HG03432 (cell line): ENCODE measurements around the gene DEPP1.

Experiments used
- ATAC-seq: cut with Tn5 transposase; IDR thresholded peaks from one replicate; pipeline ENCODE4 v1.9.1; 2021; ENCODE audit warnings: mild to moderate bottlenecking, moderate library complexity; ENCODE audit not compliant: unreplicated experiment

The DEPP1 gene

DNA sequence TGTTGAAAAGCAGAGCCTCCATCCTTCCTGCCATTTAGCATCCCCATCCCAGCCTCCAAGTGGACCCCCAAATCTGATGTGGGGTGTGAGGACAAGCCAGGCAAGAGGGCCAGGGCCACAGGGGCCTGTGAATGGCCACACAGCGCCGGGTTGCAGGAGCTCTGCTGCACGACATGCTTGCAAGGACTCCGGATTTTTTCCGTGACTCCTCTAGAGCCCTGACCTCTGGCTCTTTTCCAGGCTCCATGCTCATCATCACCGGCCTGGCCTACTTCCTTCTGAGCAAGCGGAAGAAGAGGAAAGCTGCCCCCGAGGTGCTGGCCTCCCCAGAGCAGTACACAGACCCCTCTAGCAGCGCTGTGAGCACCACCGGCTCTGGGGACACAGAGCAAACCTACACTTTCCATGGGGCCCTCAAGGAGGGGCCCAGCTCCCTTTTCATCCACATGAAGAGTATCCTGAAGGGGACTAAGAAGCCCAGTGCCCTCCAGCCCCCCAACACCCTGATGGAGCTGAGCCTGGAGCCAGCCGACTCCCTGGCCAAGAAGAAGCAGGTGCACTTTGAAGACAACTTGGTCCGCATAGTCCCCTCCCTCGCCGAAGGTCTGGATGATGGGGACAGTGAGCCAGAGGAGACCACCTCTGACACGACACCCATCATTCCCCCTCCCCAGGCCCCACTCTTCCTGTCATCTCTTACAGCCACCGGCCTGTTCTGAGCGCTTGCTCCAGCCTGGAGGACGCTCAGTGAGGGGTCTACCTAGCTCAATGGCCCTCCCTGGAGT, 44.0 kb downstream of the DEPP1 start:
- no peak for ATAC-seq

DNA sequence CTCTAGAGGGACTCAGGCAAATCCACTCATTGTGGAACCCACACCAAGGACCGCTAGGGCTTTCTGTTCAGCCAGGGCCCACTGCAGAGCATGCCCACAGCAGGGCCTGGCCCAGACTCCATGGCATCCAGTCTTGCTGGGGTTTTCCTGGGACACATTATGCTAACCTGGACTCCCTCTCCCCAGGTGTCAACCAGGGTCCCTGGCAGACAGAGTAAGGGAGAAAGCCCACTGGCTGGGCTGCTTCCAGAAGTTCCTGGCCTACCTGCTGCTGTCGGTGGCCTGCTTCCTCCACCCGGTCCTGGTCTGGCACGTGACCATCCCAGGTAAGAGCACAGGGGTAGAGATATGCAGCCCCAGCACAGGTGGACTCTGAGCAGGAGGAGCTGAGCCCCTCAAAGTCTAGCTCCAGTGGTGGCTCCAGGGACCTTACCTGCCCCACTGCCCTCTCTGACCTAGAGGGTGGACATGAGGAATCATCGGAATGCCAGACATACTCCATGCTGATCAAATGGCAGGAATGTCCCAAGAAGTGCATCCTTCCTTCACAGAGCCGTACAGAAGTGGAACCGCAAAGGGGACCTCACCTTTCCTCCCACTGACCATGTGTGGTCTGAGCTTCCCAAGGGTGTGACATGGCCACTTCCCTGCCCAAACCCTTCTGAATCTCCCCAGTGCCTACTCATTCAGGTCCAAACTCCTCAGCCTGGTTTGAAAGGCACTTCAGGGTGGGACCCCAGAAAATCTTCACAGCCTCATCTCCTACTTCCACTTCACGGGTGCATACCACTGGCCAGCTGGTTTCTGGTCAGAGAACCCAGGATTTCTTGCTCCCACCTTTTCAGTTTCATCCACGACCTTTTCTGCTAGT, 44.9 kb downstream of the DEPP1 start:
- no peak for ATAC-seq

DNA sequence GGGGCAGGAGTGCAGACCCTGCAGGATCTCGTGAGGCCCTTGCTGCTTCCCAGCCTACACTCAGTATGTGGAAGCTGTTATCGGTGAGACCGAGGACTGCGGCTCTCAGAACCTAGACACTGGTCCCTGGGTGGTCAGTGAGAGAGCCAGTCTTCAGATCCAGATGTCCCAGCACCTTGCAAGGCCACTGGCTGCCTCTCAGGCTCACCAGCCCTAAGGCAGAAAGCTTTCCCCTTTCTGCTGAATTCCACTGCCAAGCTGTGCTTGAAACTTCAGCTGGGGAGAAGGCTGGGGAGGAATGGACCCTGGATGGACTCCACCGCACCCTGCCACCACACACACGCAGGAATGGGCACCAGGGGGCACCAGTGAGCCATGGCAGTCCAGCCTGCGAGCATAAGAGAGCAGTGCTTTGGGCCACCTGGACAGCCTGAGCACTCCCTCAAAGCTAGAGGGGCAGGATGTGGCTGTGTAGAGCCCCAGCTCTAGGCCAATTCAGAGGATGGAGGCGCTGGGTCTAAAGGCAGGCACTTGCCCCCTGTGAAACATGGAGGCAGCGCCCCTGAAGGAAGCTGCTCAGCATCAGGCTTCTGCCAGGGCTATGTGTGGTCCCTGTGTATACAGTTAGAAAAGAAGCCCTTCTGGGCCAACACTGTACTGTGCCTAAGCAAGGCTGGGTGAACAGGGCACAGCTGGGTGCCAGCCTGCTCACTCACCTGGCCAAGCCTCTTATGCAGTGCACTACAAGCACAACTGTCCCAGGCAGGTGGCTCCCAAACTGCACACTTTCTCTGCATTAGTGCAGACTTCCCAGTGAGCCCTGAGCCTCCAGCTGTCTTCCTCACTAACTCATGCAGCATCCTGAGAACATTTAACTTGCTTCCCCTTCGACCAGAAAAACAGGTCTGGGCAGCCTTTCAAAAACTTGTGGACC, 45.8 kb downstream of the DEPP1 start:
- ATAC-seq: peak; percentile 96

DNA sequence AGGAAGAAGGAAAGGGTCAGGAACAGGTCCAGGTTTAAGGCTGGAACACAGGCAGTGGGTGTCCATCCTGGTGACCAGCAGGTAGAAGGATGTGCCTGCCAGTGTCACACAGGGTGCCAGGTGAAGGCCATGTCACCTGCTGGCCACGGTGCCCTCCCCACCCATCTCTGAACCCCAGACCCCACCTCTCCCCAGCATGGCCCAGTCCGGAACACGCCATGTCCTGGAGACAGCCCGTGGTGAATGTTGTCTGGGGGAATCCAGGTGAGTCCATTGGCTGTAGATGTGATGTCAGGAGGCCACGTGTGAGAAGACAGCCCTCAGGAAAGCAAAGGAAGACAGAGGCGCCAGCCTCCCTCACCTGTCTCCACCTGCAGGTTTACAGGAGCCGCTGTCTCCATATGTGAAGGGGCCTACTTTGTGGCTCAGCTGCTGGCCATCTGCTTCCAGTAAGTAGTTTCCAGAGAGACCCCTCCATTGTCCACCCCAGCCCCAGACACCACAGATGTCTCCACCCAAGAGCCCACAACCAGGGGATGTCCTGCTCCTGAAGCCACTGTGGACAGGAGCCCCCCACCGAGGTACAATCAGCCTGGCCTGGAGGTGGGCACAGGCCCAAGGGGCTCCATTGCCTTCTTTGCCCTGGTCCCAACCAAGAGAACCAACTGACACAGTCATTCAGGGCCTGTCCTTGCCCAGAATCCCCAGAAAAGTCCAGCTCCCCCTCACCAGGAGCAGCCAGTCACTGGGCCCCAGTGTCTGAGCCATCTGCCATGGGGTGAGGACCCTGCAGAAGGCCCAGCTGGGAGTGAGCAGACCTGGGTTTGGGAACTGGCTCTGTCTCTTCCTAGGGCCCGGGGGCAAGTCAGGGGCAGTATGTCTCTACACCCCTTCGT, 46.7 kb downstream of the DEPP1 start:
- ATAC-seq: no peak

DNA sequence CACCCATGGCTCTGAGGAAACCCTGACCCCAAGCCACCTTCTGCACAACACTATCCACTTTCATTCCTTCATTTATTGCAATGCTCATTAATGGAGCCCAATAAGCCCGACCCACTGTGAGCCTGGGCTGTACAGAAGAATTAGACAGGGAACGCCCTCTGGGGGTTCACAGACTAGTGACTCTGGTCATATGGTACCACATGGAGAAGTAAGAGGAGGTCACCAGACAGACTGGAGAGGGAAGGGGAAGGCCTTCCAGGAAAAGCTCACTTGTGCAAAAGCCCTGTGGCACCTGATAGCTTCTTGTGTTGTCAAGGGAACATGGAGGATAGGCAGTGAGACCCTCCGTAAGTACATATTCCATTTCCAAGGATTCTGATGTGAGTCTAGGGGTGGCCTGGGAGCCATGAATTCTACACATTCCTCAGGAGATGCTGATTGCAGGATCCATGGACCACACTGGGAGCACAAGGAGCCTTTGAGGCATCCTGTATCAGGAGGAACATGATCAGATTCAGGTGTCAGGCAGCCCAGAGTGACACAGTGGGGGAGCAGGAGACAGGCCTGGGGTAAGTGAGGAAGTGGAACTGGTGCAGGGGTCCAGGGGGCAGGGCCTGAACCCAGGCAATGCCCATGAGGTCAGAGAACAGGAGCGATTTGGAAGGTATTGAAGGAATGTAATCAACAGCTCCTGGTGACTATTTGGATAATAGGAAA, 47.5 kb downstream of the DEPP1 start:
- no peak for ATAC-seq

DNA sequence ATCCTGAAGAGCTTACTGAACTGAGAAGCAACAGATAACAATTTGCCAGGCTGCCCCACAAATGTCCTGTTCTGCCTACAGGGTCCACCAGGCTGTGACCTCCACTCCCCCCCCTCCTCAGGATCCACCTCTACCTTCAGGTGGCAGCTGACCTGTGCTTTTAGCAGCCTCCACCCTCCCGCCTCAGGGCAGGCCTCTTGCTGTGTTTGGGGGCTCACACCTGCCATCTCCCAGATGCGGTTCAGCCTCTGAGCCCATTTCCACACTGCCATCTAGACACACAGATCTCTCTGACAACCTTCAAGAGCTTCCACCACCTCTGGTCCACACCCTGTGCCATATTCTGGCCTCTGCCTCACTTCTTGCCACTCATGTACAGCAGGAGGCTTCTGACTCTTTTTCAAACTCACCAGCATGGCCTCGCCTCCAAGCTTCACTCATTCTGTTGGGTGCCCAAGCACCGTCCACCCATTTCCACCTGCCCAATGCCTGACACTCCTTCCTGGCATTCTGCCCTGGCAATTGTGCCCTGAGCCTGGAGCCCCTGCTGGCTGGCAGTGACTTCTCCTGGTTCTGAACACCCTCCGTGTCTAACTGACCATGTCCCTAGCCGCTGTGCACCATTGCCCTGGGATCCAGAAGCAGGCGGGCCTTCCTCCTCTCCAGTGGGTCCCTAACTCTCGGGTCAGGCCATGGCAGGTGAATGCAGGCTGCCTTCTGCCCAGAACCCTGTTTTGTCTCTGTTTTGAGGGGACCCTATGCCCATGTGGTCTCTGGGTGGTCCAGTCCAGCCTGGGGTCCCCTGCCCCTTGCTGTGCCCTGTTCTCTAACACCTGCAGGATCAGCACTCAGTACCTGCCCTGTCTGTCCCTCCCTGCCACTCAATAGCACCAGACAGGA, 49.0 kb downstream of the DEPP1 start:
- no peak for ATAC-seq

DNA sequence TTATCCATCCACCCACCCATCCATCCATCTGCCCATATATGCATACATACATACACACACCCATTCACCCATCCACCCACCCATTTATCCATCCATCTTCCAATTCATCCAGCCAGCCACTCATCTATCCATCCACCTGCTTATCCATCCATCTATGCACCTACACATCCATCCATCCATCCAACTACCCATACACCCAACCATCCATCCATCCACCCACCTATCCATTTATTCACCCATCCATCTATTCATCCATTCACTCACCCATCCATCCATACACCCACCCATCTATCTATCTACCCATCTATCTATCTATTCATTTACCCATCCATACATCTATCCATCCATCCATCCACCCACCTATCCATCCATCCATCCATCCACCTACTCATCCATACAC, 50.1 kb downstream of the DEPP1 start:
- no peak for ATAC-seq

DNA sequence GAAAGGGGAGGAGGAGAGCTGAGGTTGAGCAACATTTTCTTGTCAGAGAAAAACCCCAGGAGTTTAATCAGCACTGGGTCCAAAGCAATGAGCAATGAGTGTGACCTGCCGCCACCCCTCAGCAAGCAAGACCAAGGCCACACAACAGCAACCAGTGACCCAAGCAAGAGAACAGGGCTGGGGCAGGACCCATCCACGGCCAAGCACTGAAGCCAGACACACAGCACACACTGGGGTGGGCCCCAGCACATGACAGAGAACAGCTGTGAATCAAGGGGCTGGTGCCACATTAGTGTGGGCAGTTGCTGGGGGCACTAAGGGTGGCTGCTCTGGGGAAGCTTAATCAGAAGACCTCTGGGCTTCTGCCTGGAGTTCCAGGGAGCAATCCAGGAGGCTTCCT, 51.3 kb downstream of the DEPP1 start:
- ATAC-seq: no peak

DNA sequence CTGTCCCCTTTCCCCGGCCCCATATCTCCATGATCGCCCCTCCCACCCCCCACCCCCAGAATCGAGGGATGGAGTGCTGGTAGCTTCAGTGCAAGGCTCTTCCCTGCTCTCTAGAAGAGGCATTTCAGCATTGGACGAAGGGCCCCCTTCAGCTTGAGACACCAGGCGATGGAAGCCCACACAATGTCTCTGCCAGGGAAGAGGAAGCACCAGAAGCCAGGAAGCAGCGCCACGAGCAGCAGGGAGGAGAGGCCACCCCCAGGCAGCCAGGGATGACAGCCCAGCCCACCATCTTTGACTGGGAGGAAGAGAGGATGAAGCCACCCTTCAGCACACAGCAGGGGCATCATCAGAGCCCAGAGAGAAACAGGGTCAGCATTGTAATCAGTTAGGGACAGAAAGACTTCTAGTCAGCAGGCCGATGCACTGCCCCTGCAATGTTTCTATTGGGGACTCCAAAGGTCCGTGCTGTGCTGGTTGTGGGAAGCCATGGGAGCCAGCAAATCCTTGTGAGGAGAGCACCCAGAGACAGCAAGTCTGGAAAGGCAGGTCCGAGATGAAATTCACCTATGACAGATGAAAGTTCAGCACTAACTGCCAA, 51.8 kb downstream of the DEPP1 start:
- ATAC-seq: no peak
